HG03280 (cell line): ENCODE results near the gene IDS.
A peak's percentile ranks its signal among the peaks of the same experiment; 100 is the strongest.
"Not testable (repeated sequence)": the region's sequence is repeated elsewhere in the genome, so short reads cannot be mapped to it uniquely, and the experiment has no call there.

Experiments
- ATAC-seq: cut with Tn5 transposase; IDR thresholded peaks from one replicate; pipeline ENCODE4 v1.9.1; 2021; ENCODE audit warnings: mild to moderate bottlenecking, moderate library complexity; ENCODE audit not compliant: unreplicated experiment

IDS gene

GRCh38 chrX:149504915-149505651, at the start of gene IDS:
IDS (minus strand) TSS chrX:149505306; CDS start chrX:149505137, 169 bp downstream.
- ATAC-seq, result peak; percentile 62

GRCh38 chrX:149551939-149552248, 46.8 kb upstream of the IDS start:
- ATAC-seq, result not testable (repeated sequence)

- not testable (repeated sequence) for ATAC-seq
Observed at GRCh38 chrX:149551245-149551938, 46.3 kb upstream of the IDS start.

GRCh38 chrX:149550454-149550853, 45.3 kb upstream of the IDS start:
- not testable (repeated sequence) for ATAC-seq

- not testable (repeated sequence) for ATAC-seq
Observed at GRCh38 chrX:149549701-149550100, 44.6 kb upstream of the IDS start, which contains the start of gene HSFX3. HSFX3 (minus strand) TSS chrX:149549924; CDS start chrX:149549852, 72 bp downstream.

- not testable (repeated sequence) for ATAC-seq
Observed at GRCh38 chrX:149547782-149548181, 42.7 kb upstream of the IDS start.

GRCh38 chrX:149546962-149547361, 41.9 kb upstream of the IDS start:
- ATAC-seq, result not testable (repeated sequence)

- not testable (repeated sequence) for ATAC-seq
Observed at GRCh38 chrX:149545545-149546543, 40.7 kb upstream of the IDS start.

- no peak for ATAC-seq
Observed at GRCh38 chrX:149541521-149542047, 36.5 kb upstream of the IDS start.

- ATAC-seq, result peak; percentile 79
Observed at GRCh38 chrX:149540621-149541520, 35.8 kb upstream of the IDS start, which contains the start of gene EOLA1. EOLA1 (plus strand) TSS chrX:149541012; CDS start chrX:149545631, 4,619 bp downstream.

GRCh38 chrX:149540131-149540620, 35.1 kb upstream of the IDS start:
- peak; percentile 24 for ATAC-seq

GRCh38 chrX:149539283-149540130, 34.4 kb upstream of the IDS start:
- ATAC-seq, result peak; percentile 46

GRCh38 chrX:149537474-149537873, 32.4 kb upstream of the IDS start:
- not testable (repeated sequence) for ATAC-seq

- ATAC-seq, result not testable (repeated sequence)
Observed at GRCh38 chrX:149534926-149535602, 30.0 kb upstream of the IDS start.

- not testable (repeated sequence) for ATAC-seq
Observed at GRCh38 chrX:149533999-149534398, 28.9 kb upstream of the IDS start.

GRCh38 chrX:149532868-149533267, 27.8 kb upstream of the IDS start:
- ATAC-seq, result not testable (repeated sequence)

GRCh38 chrX:149531599-149531998, 26.5 kb upstream of the IDS start:
- ATAC-seq, result no peak

GRCh38 chrX:149528381-149528780, 23.3 kb upstream of the IDS start:
- ATAC-seq, result no peak
